H1 (cell line): ENCODE measurements around the gene ZNF831. TPM values are rescaled to one million over a fixed set of nuclear protein-coding genes. Genes with fewer than 3 reads are reported as not detected.

ENCODE experiments used
- ATF3 ChIP-seq: IDR thresholded peaks from 2 replicates; pipeline ENCODE4 v1.6.1; 2011; ENCODE audit warnings: low read depth, mild to moderate bottlenecking, low read length; ENCODE audit not compliant: insufficient read depth
- GTF2F1 ChIP-seq: IDR thresholded peaks from 2 replicates; pipeline ENCODE4 v1.6.1; 2012; ENCODE audit warnings: low read depth, low read length, improper control_type of control experiment, borderline replicate concordance
- PHF8 ChIP-seq: fragments of 200-600 bp; sonication (generic); conservative IDR thresholded peaks from 2 replicates; pipeline ENCODE4 v1.7.1; 2012; ENCODE audit warnings: low read depth, mild to moderate bottlenecking, inconsistent platforms, low read length, moderate library complexity
- SIRT6 ChIP-seq: IDR thresholded peaks from one replicate; pipeline ENCODE4 v1.7.1; 2012; ENCODE audit warnings: low read length, inconsistent platforms
- TAF7 ChIP-seq: optimal IDR thresholded peaks from 2 replicates; pipeline ENCODE3; 2011; ENCODE audit warnings: low read depth, mild to moderate bottlenecking, inconsistent platforms, low read length, moderate library complexity, borderline replicate concordance
- TCF12 ChIP-seq: IDR thresholded peaks from 2 replicates; pipeline ENCODE4 v1.6.1; 2011; ENCODE audit warnings: low read depth, mild to moderate bottlenecking, low read length
- polyA plus RNA-seq, 7 experiments: library from polyadenylated mRNA; depleted of rRNA in 3 of 7; stranded (reverse) in 5 of 7; unstranded in 2 of 7; fragments of >200 nt in 5 of 7; fragments of 200-250 nt in 2 of 7; gene quantifications; 1 replicate in 5 of 7; 2 replicates in 1 of 7; 4 replicates in 1 of 7; pipeline versions ENCODE4 v1.2.1 to v1.2.3, GENCODE V29; 2011 to 2013; ENCODE audit warnings: missing spikeins in 2 of 7, mixed read lengths in 2 of 7
- total RNA-seq: library from RNA; stranded (reverse); fragmentation: NEBNext Ultra II Directional; extraction: Animal tissue kit (Norgen Biotek cat#: 25700); gene quantifications from 2 replicates; pipeline ENCODE4 v1.2.1, GENCODE V29; 2021

The ZNF831 gene
- total and polyA plus RNA-seq, 2 of the 8 experiments (the other 6 are each of a cell fraction or from before 2014, with no cell fraction given) = not detected

- TF ChIP-seq TAF7 = no peak
- no peak for TF ChIP-seq TCF12
- TF ChIP-seq ATF3 = no peak
- TF ChIP-seq GTF2F1 = no peak
- no peak for TF ChIP-seq PHF8
- no peak for TF ChIP-seq SIRT6
These were observed 120.8 kb downstream of the ZNF831 start (continued) for GRCh38 chr20:59284470-59284869.
